IMR-90 (cell line): ENCODE measurements around the gene WASF1. TPM values are rescaled to one million over a fixed set of nuclear protein-coding genes. Genes with fewer than 3 reads are reported as not detected.
"Not testable (repeated sequence)": the region's sequence is repeated elsewhere in the genome, so short reads cannot be mapped to it uniquely, and the experiment has no call there.

Source experiments
- ATAC-seq: fragments of 200-7000 bp; cut with Tn5 transposase; 2 replicates; pipeline ENCODE4 v1.9.1; 2020; ENCODE audit warnings: low read depth, mild to moderate bottlenecking, moderate library complexity
- BruUV-seq: library from RNA; stranded (reverse); fragments of 400-500 nt; replicated peaks from 2 replicates; lab custom pipeline; 2021; lab: Mats Ljungman, UMichigan
- CTCF ChIA-PET: fragments of 300-600 bp; formaldehyde crosslinking; extraction: SDS; loops from one replicate; lab custom pipeline; 2021; ENCODE audit warnings: antibody characterized with exemption; lab: Yijun Ruan, JAX
- POLR2A ChIA-PET: fragments of 300-600 bp; sonication (Branson Sonifier 250); formaldehyde crosslinking; loops from one replicate; lab custom pipeline; 2022; ENCODE audit warnings: antibody characterized with exemption; ENCODE audit not compliant: unreplicated experiment; lab: Charles Lee
- DNase-seq: peaks from one replicate; pipeline ENCODE4 v3.0.0; 2013
- H2AFZ ChIP-seq: replicated peaks from 2 replicates; pipeline ENCODE3; 2013; ENCODE audit warnings: low read length, mild to moderate bottlenecking; ENCODE audit not compliant: poor library complexity
- H2AK5ac ChIP-seq: 2 replicates; pipeline ENCODE4 v1.6.1; 2013; ENCODE audit warnings: low read depth, low read length, inconsistent platforms
- H2AK9ac ChIP-seq: replicated peaks from 2 replicates; pipeline ENCODE3; 2013; ENCODE audit warnings: mild to moderate bottlenecking, low read depth, low read length, moderate library complexity; ENCODE audit not compliant: poor library complexity
- H2BK120ac ChIP-seq: 2 replicates; pipeline ENCODE4 v1.6.1; 2013; ENCODE audit warnings: low read depth, low read length, inconsistent platforms
- H2BK15ac ChIP-seq: 3 replicates; pipeline ENCODE4 v1.6.1; 2013; ENCODE audit warnings: low read depth, low read length, inconsistent platforms
- H2BK20ac ChIP-seq: 2 replicates; pipeline ENCODE4 v1.6.1; 2013; ENCODE audit warnings: low read depth, mild to moderate bottlenecking, inconsistent platforms, low read length, moderate library complexity
- H2BK5ac ChIP-seq: 2 replicates; pipeline ENCODE4 v1.6.1; 2013; ENCODE audit warnings: mild to moderate bottlenecking, low read depth, low read length, inconsistent platforms; ENCODE audit not compliant: poor library complexity, severe bottlenecking
- H3K14ac ChIP-seq: replicated peaks from 2 replicates; pipeline ENCODE4 v1.6.1; 2013; ENCODE audit warnings: low read depth, low read length, inconsistent platforms
- H3K18ac ChIP-seq: 2 replicates; pipeline ENCODE4 v1.6.1; 2013; ENCODE audit warnings: low read depth, low read length, control low read depth
- H3K23ac ChIP-seq: 2 replicates; pipeline ENCODE4 v1.6.1; 2013; ENCODE audit warnings: low read depth, low read length, inconsistent platforms
- H3K27ac ChIP-seq: 2 replicates; pipeline ENCODE4 v1.5.1; 2013; ENCODE audit warnings: mild to moderate bottlenecking, control low read depth, low read length; ENCODE audit not compliant: insufficient read depth
- H3K27me3 ChIP-seq: 2 replicates; pipeline ENCODE4 v1.6.1; 2013; ENCODE audit warnings: low read length; ENCODE audit not compliant: control insufficient read depth, insufficient read depth
- H3K36me3 ChIP-seq: 2 replicates; pipeline ENCODE4 v1.6.1; 2013; ENCODE audit warnings: low read length, mixed read lengths; ENCODE audit not compliant: control insufficient read depth, insufficient read depth
- H3K4ac ChIP-seq: 2 replicates; pipeline ENCODE4 v1.6.1; 2013; ENCODE audit warnings: low read depth, low read length, inconsistent platforms
- H3K4me1 ChIP-seq: 2 replicates; pipeline ENCODE4 v1.6.1; 2013; ENCODE audit warnings: low read length, mixed read lengths; ENCODE audit not compliant: control insufficient read depth, insufficient read depth
- H3K4me2 ChIP-seq: 2 replicates; pipeline ENCODE4 v1.6.1; 2013; ENCODE audit warnings: low read depth, mild to moderate bottlenecking, control low read depth, low read length, moderate library complexity
- H3K4me3 ChIP-seq: 2 replicates; pipeline ENCODE4 v1.5.1; 2013; ENCODE audit warnings: low read depth, mild to moderate bottlenecking, control low read depth, low read length, moderate library complexity; ENCODE audit not compliant: insufficient read depth
- H3K56ac ChIP-seq: 2 replicates; pipeline ENCODE4 v1.6.1; 2013; ENCODE audit warnings: low read length, inconsistent platforms; ENCODE audit not compliant: insufficient read depth; ENCODE audit errors: extremely low read depth
- H3K79me1 ChIP-seq, 2 experiments: 2 replicates each; pipeline ENCODE4 v1.6.1; 2013; ENCODE audit warnings: low read length in 2 of 2, inconsistent platforms in 1 of 2, low read depth in 1 of 2
- H3K9ac ChIP-seq: 2 replicates; pipeline ENCODE4 v1.6.1; 2013; ENCODE audit warnings: low read depth, low read length, control low read depth
- H3K9me1 ChIP-seq: 2 replicates; pipeline ENCODE4 v1.6.1; 2013; ENCODE audit warnings: low read length, inconsistent platforms; ENCODE audit not compliant: insufficient read depth
- H3K9me3 ChIP-seq: 2 replicates; pipeline ENCODE4 v1.6.1; 2013; ENCODE audit warnings: low read length; ENCODE audit not compliant: control insufficient read depth, insufficient read depth
- H4K20me1 ChIP-seq: 2 replicates; pipeline ENCODE4 v1.6.1; 2013; ENCODE audit warnings: low read length, inconsistent platforms; ENCODE audit not compliant: insufficient read depth
- H4K5ac ChIP-seq: 2 replicates; pipeline ENCODE4 v1.6.1; 2013; ENCODE audit warnings: mild to moderate bottlenecking, low read depth, low read length, control low read depth
- H4K8ac ChIP-seq, 2 experiments: 2 replicates each; pipeline ENCODE4 v1.6.1; 2013; ENCODE audit warnings: low read depth in 2 of 2, low read length in 2 of 2, control low read depth in 1 of 2, inconsistent platforms in 1 of 2
- H4K91ac ChIP-seq: 2 replicates; pipeline ENCODE4 v1.6.1; 2013; ENCODE audit warnings: low read depth, low read length, inconsistent platforms; ENCODE audit not compliant: insufficient read depth
- CEBPB ChIP-seq: IDR thresholded peaks from 2 replicates; pipeline ENCODE4 v1.6.1; 2012; ENCODE audit warnings: low read depth, low read length, improper control_type of control experiment
- USF2 ChIP-seq: fragments of 150-350 bp; IDR thresholded peaks from 2 replicates; pipeline ENCODE4 v1.6.1; 2017; ENCODE audit warnings: mild to moderate bottlenecking, antibody characterized with exemption, low read length, low read depth
- WGBS, 2 experiments: methylation state at CpG; one replicate each; pipeline versions ENCODE4 v1.1.5 to v1.1.7; 2013; ENCODE audit warnings: missing lambda C conversion rate in 2 of 2; ENCODE audit not compliant: insufficient read length in 1 of 2; ENCODE audit errors: extremely low coverage in 2 of 2; 5-methylcytosine and 5-hydroxymethylcytosine counted together
- dilution Hi-C: fragments of 300-500 bp; cut with HindIII; formaldehyde crosslinking; loops from one replicate; pipeline ENCODE4 v1.14.3; 2018; ENCODE audit warnings: low sequenced_read_pairs; ENCODE audit not compliant: unreplicated experiment
- in situ Hi-C: fragments of 300-500 bp; cut with MboI; formaldehyde crosslinking; loops from 3 replicates; pipeline ENCODE4 v1.14.3; 2019; ENCODE audit warnings: low sequenced_read_pairs, inconsistent platforms, mixed read lengths
- intact Hi-C: fragments of 100-400 bp; cut with micrococcal nuclease; formaldehyde crosslinking; loops from 2 replicates; pipeline ENCODE4 v1.10.0; 2022
- polyA plus RNA-seq, 3 experiments: library from polyadenylated mRNA; depleted of rRNA; stranded (reverse); fragments of >200 nt; gene quantifications; 2 replicates each; pipeline ENCODE4 v1.2.3, GENCODE V29; 2012; ENCODE audit warnings: low replicate concordance in 1 of 3
- total RNA-seq: library from RNA; depleted of rRNA; stranded (reverse); fragments of >200 nt; gene quantifications from 2 replicates; pipeline ENCODE4 v1.2.3, GENCODE V29; 2012

WASF1 gene
- total and polyA plus RNA-seq, 2 of the 4 experiments (the other 2 are of a cell fraction), result 3.0 to 17.3 TPM

- Histone ChIP-seq H3K4me3 (no peak overlapping the region), H3K14ac (no peak overlapping the region), H3K23ac (no peak overlapping the region), H3K27ac (no peak overlapping the region), H2BK20ac (no peak overlapping the region), H2AK9ac (no peak overlapping the region), H3K4me2 (no peak overlapping the region), H4K8ac (no peak overlapping the region), H3K56ac (no peak overlapping the region), H2BK120ac (no peak overlapping the region), H3K36me3 (no peaks in the 10 kb centered on the region), H2AFZ (no peak overlapping the region), H3K4me1 (no peaks in the 10 kb centered on the region), H2BK15ac (no peak overlapping the region), H3K4ac (no peak overlapping the region), H3K79me1 (no peaks in the 10 kb centered on the region), H3K9me3 (no peaks in the 10 kb centered on the region), H3K27me3 (peaks cover 4% of the 10 kb centered on the region), H3K9me1 (no peaks in the 10 kb centered on the region), H2AK5ac (no peak overlapping the region), H4K20me1 (no peaks in the 10 kb centered on the region), H3K9ac (no peak overlapping the region), H4K5ac (no peak overlapping the region), H3K18ac (no peak overlapping the region), H2BK5ac (no peak overlapping the region), H4K91ac (no peak overlapping the region)
- ATAC-seq, result no peak
- ChIA-PET POLR2A (no interaction called here), CTCF (interaction anchor here (0.7 kb wide), 1 partner anchor 863 kb away, joined by 3 read pairs; no protein-coding TSS in a partner anchor)
- in situ Hi-C loops, result no loop called here
- no CpG with 5 or more reads among the region's 1 CpG for WGBS, 2 experiments
- TF ChIP-seq USF2 (no peak), CEBPB (0 out of 2 replicates have a peak, but pooled peaks have one; percentile 9)
- dilution Hi-C loops, result no loop called here
- intact Hi-C loops, result no loop called here
- DNase-seq, result no peak
- no TSS peak for BruUV-seq
These were observed 104.1 kb downstream of the WASF1 start for GRCh38 chr6:110075406-110075805.

GRCh38 chr6:110073474-110073873 lies 106.0 kb downstream of the WASF1 start:
- DNase-seq, H3K56ac ChIP-seq, H2BK15ac ChIP-seq, H3K27ac ChIP-seq, H4K20me1 ChIP-seq, ATAC-seq, H4K8ac ChIP-seq, H3K79me1 ChIP-seq, intact Hi-C loops, H3K18ac ChIP-seq, H3K9ac ChIP-seq, H3K4me3 ChIP-seq, POLR2A ChIA-PET, H3K23ac ChIP-seq, in situ Hi-C loops, H3K14ac ChIP-seq, H2BK20ac ChIP-seq, H3K4me1 ChIP-seq, H2AFZ ChIP-seq, H3K9me1 ChIP-seq, H4K5ac ChIP-seq, BruUV-seq, dilution Hi-C loops, H2BK120ac ChIP-seq, H2BK5ac ChIP-seq, H3K27me3 ChIP-seq, H2AK5ac ChIP-seq, H3K4me2 ChIP-seq, H3K36me3 ChIP-seq, H3K9me3 ChIP-seq, H3K4ac ChIP-seq, H2AK9ac ChIP-seq, H4K91ac ChIP-seq: not testable (repeated sequence)
- CTCF ChIA-PET, result interaction anchor here (0.6 kb wide), 1 partner anchor 68 kb away, joined by 3 read pairs; no protein-coding TSS in a partner anchor
